HG03175 (cell line): ENCODE data around the gene CCDC69.
"Not testable (repeated sequence)": the region's sequence is repeated elsewhere in the genome, so short reads cannot be mapped to it uniquely, and the experiment has no call there.

Source experiments
- ATAC-seq: cut with Tn5 transposase; IDR thresholded peaks from one replicate; pipeline ENCODE4 v1.9.1; 2021; ENCODE audit warnings: mild to moderate bottlenecking, moderate library complexity; ENCODE audit not compliant: unreplicated experiment

CCDC69 gene

DNA sequence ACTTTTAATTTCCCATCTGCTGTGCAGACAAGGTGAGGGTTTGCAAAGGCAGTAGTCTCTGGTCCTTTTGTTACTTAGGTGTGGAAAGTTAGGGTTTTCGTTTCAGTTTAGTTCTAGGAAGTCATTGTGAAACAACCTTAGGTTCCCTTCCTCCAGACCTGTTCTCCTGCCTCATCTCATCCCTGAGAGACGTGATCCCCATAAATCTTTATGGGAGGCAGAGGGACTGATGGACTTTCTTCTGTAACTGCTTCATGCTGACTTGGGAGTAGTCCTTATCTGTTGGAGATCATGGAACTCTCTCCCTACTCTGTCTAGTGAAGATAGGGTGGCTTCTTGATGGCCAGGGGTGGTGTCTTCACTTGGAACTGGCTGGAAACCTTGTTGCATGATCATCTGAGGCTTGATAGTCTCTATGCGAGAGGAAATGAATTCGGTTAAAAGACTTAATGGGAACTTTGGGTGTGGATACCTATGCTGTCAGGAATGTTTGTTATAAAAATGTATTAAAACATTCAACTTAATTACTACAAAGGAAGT, 21.9 kb upstream of the CCDC69 start:
- ATAC-seq, result no peak

DNA sequence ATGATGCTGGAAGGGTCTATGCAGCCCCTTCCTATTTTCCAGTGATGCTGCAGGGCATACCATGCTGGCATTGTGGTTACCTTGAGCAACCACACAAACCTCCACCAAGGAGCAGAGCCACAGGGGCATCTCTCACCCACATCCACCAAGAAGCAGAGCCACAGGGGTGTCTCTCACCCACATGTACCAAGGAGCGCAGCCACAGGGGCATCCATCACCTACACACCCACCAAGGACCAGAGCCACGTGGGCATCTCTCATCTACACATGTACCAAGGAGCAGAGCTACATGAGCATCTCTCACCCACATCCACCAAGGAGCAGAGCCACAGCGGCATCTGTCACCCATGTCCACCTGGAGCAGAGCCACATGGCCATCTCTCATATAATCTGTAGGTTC, 20.3 kb upstream of the CCDC69 start:
- ATAC-seq, result no peak

DNA sequence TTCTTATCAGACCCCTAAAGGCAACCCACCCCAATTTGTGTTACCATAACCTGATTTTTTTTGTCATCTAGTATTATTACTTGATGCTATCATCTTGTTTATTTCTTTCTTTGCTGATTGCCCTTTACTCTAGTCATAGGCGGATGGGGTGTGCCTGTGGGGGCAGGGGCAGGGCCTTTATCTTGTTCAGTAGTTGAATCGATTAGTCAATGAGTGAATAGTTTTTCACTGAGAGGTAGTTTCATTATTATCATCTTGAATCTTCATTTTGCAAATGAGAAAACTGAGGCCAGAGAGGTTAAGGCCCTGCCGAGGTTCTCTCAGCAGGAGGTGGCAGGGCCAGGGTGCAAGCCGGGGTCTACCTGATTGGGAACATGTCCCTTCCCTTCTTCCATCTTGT, 19.7 kb upstream of the CCDC69 start:
- ATAC-seq, result no peak

DNA sequence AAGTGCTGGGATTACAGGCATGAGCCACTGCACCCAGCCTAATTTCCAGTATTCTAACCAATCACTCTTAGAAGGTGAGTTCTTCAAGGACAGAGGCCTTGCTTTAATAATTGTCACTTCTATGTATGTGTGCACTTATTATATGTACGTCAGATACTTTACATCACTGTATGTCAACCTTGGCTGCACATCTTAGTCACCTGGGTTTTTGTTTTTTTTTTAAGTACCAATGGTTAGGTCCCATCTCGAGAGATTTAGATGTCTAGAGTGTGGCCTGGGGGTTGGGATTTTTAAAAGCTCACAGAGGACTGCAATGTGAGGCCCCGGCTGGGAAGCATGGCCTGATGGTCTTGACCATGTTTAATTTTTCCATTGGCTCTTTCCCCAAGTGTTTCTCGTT, 19.2 kb upstream of the CCDC69 start:
- ATAC-seq, result no peak

DNA sequence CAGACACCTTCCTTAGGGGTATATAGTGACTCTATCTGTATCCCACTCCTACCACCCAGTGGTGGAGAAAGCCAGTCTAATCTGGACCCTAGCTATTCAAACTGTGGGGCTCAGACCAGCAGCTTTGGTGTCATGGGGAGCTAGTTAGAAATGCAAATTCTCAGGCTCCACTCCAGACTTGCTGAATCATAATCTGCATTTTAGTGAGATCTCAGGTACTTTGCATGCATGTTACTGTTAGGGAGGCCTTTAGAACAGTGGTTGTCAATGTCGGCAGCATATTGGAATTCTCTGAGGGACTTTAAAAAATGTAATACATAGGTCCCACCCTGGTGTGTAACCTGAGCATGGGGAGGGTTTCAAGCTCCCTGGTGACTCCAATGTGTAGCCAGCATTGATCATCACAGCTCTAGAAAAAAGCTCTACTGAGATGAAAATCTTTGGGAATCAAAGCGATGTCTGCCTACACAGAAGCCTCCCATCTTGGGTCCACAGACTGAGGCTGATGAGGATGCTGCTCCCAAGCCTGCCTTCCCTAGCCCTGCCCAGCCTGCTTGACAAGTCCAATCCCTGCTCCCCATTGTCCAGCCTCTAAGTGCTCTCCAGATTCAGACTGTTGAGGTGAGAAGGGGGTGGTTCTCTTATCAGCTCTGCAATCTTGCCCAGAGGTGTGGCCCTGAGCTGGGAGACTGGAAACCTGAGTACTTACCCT, 17.2 kb upstream of the CCDC69 start:
- no peak for ATAC-seq

DNA sequence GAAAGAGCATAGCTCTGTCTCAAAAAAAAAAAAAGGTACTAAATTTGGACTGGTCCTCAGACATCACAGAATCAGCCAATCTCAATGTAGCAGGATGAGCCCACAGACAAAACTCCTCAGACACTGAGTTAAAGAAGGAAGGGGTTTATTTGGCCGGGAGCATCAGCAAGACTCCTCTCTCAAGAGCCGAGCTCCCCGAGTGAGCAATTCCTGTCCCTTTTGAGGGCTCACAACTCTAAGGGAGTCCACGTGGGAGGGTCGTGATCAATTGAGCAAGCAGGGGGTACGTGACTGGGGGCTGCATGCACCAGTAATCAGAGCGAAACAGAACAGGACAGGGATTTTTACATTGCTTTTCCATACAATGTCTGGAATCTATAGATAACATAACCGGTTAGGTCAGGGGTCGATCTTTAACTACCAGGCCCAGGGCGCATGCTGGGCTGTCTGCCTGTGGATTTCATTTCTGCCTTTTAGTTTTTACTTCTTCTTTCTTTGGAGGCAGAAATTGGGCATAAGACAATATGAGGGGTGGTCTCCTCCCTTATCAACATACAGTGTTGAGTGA, 16.5 kb upstream of the CCDC69 start:
- ATAC-seq, result not testable (repeated sequence)

DNA sequence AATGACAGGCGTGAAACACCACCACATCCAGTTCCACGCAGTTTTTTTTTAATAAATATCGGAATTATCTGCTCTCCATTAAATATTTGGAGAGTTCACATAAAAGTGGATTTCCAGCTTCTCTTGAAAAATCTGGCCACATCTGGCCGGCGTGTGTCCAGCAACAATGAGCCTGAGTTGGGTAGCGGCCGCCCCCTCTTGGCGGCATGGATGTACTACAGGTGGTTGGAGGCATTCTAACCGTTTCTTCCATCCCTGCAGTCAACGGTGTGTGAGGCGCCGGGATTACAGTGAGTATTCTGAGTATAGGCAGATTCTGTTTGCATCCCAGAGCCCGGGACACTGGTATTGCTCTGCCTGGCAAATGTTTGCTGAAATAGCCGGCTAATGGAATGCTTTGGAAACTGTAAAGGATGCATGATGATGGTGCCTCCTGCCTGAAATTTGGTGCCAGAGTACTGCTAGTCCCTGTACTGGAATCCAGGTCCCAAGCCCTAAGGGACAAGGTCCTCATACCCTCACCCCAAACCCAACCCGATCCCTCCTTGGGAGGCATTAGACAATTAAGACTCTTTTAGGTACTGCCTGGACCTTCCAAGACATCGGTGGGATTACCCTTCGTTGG, 15.5 kb upstream of the CCDC69 start:
- ATAC-seq, result peak; percentile 53

DNA sequence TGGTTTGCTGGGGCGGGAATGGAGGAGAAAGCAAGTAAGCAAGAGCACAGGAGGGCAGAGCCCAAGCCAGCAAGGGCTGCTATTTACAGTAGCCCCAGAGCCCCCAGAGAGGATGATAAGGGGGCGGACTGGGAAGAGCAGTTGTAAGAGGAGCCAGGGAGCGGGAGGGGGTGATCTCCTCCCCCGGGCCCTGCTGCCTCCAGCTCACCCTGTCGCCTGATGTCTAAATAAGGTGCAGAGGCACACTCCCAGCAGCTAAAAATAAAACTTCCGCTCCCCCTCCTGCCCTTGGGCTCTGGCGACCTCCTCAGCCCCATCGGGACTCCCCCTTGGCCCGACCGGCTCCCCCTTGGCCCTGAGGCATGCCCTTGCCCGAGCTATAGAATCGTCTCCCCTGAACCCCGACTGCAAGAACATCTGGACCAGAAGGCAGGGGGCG, 14.4 kb upstream of the CCDC69 start:
- ATAC-seq, result peak; percentile 29

DNA sequence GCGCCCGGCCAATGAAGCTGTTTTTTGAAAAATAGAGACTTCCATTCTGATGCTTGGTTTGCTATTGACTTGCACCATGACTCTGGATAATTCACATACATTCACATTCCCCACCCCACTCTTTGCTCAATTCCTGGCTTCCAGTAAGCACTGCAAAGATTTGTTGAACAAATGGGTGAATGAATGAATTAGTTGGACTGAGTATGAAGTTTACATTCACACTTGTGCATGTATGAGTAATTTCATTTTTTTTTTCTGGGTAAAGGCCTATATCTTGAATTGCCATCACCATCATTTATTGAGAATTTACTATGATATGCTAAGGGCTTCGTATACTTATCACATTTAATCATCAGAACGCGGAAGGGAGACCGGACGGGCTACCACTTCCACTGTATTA, 13.8 kb upstream of the CCDC69 start:
- ATAC-seq, result no peak

DNA sequence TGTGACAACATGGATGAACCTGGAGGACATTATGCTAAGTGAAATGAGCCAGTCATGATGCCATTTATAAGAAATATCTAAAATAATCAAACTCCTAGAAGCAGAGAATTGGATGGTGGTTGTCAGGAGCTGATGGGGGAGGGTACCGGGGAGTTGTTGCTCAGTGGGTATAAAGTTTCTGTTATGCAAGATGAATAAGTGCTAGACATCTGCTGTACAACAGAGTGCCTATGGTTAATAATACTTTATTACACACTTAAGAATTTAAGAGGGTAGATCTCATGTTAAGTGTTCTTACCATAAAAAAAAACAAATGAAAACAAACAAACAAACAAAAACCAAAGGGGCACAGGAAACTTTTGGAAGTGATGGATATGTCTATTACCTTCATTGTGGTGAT, 13.0 kb upstream of the CCDC69 start:
- no peak for ATAC-seq

DNA sequence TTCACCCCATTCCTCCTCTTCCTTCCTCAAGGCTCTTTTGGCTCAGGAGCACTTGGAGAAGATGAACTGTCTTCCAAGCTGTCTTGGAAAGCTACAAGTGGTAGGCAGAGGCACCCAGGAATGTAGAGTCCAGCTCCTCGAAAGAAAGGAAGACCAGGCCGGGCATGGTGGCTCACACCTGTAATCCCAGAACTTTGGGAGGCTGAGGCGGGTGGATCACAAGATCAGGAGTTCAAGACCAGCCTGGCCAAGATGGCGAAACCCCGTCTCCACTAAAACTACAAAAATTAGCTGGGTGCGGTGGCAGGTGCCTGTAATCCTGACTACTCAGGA, 11.3 kb upstream of the CCDC69 start:
- ATAC-seq, result not testable (repeated sequence)

DNA sequence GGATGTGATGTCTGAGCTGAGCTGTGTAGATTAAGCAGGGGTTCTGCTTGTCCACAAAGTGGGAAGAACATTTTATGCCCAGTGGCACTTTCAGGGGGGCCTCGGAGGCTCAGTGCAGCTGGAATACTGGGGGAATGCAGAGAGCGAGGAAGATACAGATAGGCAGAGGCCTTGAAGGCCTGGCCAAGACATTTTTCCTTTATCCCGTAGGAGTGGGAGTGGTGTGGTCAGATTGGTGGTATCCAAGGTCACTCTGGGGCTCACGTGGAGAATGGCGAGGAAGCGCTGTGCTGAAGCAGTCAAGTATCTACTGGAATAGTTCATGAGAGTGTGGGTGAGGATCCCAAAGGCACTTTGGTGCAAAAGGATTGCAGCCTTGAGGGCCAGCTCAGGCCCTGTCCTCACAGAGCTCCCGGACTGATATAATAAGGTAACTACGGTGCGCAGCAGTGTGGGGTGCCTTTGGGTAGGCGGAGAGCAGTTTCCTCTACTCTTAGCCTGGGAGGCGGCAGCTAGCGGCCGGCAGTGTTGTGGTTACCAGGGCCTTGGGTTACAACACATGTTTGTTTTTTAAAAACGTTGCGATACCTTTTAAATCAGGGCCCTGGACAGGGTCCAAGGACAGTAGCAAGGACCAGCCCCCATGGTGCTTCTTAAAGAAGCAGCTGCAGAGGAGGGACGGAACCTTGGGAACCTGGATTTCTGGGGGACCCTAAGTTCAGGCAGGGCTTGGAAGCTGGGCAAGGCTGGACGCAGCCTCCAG, 10.8 kb upstream of the CCDC69 start:
- ATAC-seq, result peak; percentile 74

DNA sequence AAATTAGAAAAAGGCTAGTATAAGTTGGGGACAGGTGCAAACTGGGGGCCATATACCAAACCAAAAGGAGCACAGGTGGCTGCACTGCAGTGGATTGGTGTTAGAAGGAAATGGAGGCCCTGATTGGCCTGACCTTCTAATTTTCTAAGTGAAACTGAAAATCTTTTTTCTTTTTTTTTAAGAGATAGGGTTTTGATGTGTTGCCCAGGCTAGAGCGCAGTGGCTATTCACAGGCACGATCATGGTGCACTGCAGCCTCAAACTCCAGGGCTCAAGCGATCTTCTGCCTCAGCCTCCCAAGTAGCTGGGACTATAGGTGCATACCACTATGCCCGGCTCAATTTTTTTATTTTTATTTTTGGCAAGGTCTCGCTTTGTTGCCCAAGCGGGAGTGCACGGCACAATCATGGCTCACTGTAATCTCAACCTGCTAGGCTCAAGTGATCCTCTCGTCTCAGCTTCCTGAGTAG, 9.8 kb upstream of the CCDC69 start:
- ATAC-seq, result peak; percentile 74

DNA sequence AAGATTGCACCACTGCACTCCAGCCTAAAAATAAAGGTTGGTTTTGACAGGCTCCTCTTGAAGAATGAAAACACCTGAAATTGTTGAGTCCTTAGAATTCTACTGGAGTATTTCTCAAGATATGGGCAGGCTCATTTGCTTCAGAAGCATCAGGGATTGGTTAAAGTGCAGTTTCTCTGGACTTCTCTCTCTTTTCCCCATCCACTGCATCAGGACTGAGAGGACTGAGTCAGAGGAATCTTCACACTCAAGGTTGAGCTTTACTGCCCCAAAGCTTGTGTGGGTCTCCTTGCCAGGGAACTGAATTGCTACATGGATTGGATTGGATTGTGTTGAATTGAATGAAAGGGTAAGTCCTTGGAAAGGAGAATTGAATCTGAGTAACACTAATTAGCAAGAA, 7.5 kb upstream of the CCDC69 start:
- ATAC-seq, result no peak

DNA sequence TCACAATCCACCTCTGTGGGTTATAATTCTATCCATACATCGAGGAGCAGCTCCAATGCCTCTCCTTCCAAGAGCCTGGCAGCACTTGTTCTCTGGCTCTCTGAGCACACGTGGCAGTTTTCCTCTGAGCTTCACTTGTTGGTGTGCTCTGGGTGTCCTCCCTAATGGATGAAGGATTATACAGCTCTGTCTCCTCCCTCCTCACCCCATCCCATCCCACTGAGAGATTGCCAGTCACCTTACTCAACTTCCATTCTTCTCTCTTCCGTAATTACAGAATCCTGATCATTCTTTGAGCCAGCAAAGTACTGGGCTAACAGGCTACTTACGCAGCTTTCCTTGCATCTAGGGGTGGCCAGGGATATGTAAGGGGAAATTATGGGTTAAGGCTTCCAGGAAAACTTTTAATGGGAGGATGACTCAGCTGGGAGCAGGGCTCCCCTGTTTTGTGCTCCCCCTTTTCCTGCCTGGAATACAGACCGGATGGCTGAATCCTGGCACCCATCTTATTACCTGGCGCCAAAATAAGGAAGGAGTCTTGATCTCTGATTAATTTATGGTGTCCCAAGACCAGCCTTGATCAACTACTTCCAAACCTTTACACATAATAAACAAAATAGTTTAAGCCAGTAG, 6.3 kb upstream of the CCDC69 start:
- ATAC-seq, result no peak

DNA sequence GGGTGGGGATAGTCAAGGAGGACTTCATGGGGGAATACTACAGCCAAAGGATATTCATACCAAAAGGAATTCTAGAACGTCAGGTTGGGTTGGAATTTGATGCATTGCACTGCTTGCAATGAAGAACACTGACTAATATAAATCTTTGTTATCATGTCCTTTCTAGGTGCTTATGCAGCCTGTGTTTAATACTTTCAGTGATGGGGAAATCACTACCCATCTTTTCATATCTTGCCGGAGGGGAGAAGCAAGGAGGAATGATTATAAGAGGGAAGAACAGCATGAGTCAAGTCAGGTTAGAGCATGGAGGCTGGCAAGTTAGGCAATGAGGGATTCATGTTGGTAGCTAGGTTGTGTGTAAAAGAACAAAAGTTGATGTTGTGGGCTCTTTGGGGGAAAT, 5.1 kb upstream of the CCDC69 start:
- ATAC-seq, result no peak

DNA sequence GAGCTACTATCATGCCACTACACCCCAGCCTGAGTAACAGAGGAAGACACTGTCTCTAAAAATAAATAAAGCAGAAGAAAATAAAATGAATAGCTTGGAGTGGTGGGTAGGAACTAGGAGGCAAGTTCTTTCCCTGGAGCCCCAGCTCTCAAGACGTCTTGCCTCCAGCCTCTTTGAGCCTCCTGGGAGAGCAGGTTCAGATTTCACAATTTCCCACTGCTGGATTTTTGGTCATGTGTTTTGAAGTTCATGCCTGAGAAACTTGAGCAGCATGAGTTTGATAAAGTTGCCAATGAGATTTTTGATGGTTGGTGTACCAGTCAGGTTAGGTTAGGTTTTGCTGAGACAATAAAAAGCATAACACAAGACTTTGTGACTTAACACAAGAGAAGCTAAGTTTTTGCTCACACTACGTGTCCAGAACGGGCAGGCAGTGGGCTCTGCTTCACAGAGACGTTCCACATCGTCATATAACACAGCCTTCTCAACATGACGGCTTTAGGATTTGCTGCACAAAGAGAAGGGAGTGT, 4.1 kb upstream of the CCDC69 start:
- ATAC-seq, result no peak

DNA sequence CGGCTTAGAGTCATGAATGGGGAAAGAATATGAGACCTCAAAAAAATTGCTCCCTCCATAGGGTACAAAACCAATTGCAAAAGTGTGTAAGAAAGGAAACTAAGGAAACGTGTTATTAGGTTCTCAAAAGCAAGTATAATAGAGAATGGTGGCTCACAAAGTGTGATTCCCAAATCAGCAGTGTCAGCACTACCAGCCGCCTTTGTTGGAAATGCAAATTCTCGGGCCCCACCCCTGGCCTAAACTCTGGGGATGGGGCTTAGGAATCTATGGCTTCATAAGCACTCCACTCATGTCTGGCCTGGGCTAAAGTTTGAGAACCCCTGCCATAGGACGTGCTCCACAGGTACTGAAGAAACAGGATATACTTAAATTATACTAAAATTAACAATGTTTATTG, 1.6 kb upstream of the CCDC69 start:
- ATAC-seq, result no peak

DNA sequence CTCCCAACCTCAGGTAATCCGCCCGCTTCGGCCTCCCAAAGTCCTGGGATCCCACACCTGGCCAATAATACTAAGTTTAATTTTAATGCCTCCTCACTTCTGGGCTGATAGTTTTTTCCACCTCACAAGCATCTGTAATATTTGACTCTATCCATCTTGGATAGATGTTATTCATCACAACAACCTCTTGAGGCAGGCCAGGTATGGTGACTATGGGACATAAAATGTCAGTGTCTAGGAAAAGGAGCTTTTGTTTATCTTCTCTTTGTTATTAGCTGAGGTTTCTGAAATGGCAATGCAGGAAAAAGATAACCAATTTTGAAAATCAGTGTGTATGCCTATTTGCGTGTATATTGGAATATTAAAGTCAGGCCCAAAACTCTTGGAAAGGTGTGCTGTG, 1.2 kb upstream of the CCDC69 start:
- no peak for ATAC-seq

DNA sequence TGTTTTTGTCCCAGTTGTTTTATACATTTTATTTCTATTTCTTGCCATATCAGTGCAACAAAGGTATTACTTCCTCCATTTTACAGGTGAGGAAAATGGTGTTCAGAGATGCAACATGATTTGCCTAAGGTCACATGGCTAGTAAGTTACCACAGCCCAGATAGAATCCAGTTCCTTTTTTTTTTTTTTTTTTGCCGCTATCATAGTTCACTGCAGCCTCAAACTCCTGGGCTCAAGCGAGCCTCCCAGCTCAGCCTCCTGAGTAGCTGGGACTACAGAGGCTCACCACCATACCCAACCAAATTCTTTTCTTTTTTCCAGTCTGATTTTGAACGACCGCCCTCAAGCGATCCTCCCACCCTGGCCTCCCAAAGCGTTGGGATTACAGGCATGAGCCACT, 480 bp upstream of the CCDC69 start:
- peak; percentile 56 for ATAC-seq
